ENCODE data around the gene RPL39.
"Not testable (repeated sequence)": the region's sequence is repeated elsewhere in the genome, so short reads cannot be mapped to it uniquely, and the experiment has no call there.

GRCh38 chrX:119824221-119824620, 32.8 kb upstream of the RPL39 start:
- TF ChIP-seq, protein P1, sequence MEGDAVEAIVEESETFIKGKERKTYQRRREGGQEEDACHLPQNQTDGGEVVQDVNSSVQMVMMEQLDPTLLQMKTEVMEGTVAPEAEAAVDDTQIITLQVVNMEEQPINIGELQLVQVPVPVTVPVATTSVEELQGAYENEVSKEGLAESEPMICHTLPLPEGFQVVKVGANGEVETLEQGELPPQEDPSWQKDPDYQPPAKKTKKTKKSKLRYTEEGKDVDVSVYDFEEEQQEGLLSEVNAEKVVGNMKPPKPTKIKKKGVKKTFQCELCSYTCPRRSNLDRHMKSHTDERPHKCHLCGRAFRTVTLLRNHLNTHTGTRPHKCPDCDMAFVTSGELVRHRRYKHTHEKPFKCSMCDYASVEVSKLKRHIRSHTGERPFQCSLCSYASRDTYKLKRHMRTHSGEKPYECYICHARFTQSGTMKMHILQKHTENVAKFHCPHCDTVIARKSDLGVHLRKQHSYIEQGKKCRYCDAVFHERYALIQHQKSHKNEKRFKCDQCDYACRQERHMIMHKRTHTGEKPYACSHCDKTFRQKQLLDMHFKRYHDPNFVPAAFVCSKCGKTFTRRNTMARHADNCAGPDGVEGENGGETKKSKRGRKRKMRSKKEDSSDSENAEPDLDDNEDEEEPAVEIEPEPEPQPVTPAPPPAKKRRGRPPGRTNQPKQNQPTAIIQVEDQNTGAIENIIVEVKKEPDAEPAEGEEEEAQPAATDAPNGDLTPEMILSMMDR (IDR thresholded peaks at IDR 0.05) = not testable (repeated sequence)
- TF ChIP-seq EP300, POLR2AphosphoS5 (IDR thresholded peaks at IDR 0.05): not testable (repeated sequence)

Measured in sigmoid colon (tissue), 4 donors.